Measurements from ENCODE around the gene COMMD4. TPM values are rescaled to one million over a fixed set of nuclear protein-coding genes. Genes with fewer than 3 reads are reported as not detected.

The COMMD4 gene
- total and polyA plus RNA-seq, 2 of the 8 experiments (the other 6 are each of a cell fraction or from before 2014, with no cell fraction given), result 131 to 236 TPM

GRCh38 chr15:75366163-75366562, 30.3 kb downstream of the COMMD4 start:
- Histone ChIP-seq H3K23ac (ENCODE audit: insufficient read length) (no peak overlapping the region), H2BK15ac (ENCODE audit: low read length) (no peak overlapping the region), H3K14ac (ENCODE audit: insufficient read length) (no peak overlapping the region), H3K79me1 (ENCODE audit: low read depth, low read length) (no peaks in the 10 kb centered on the region), H2BK12ac (ENCODE audit: low read depth, low read length) (no peak overlapping the region), H3K23me2 (ENCODE audit: low read depth, low read length) (peaks cover 4% of the 10 kb centered on the region), H4K20me1 (replicated peaks in 1 of 2; ENCODE audit: control insufficient read depth in 1 of 2, insufficient read depth in 2 of 2, low read length in 2 of 2) (peaks cover 0 to 5% of the 10 kb centered on the region in 2 experiments), H3K36me3 (ENCODE audit: control insufficient read depth in 2 of 4, insufficient read depth in 4 of 4, low read length in 3 of 4) (peaks cover 0 to 16% (median 6%) of the 10 kb centered on the region in 4 experiments; a peak in 6 of 8 replicates), H3K79me2 (ENCODE audit: control insufficient read depth in 1 of 2, insufficient read depth in 2 of 2, low read length in 2 of 2) (no peaks in the 10 kb centered on the region), H3K56ac (replicated peaks; ENCODE audit: insufficient read length, low read depth, low read length) (no peak overlapping the region), H3K4me1 (replicated peaks in 1 of 4; ENCODE audit: control insufficient read depth in 3 of 4, insufficient read depth in 4 of 4, low read length in 3 of 4) (peaks cover 0 to 4% (median 1%) of the 10 kb centered on the region in 4 experiments; a peak in 4 of 7 replicates), H2AFZ (ENCODE audit: low read length) (no peak overlapping the region), H3K4me2 (ENCODE audit: insufficient read depth in 1 of 2, low read depth in 2 of 2, low read length in 2 of 2) (no peak overlapping the region), H3K27ac (ENCODE audit: low read depth, low read length) (no peak overlapping the region), H3K9me3 (ENCODE audit: insufficient read depth in 2 of 2, low read depth in 1 of 2, low read length in 1 of 2) (no peaks in the 10 kb centered on the region), H2BK20ac (ENCODE audit: low read length) (no peak overlapping the region), H3K9ac (replicated peaks in 1 of 4; ENCODE audit: extremely low read depth in 1 of 4, low read depth in 3 of 4, low read length in 3 of 4) (no peak overlapping the region), H3K18ac (ENCODE audit: extremely low read depth, low read length) (no peak overlapping the region), H2BK120ac (replicated peaks; ENCODE audit: low read depth, low read length) (no peak overlapping the region), H3K27me3 (replicated peaks in 1 of 4; ENCODE audit: control insufficient read depth in 3 of 4, extremely low read depth in 1 of 4, insufficient read depth in 3 of 4, low read length in 3 of 4) (no peaks in the 10 kb centered on the region), H4K8ac (ENCODE audit: extremely low read depth, insufficient read depth, low read length) (no peak overlapping the region), H4K5ac (ENCODE audit: insufficient read length, low read depth, low read length) (no peak overlapping the region), H4K91ac (replicated peaks; ENCODE audit: insufficient read length, low read length) (no peak overlapping the region), H3K4ac (replicated peaks; ENCODE audit: insufficient read length, low read depth, low read length) (no peak overlapping the region), H3K4me3 (ENCODE audit: extremely low read depth in 1 of 4, insufficient read depth in 2 of 4, low read depth in 3 of 4, low read length in 4 of 4) (no peak overlapping the region), H2AK5ac (ENCODE audit: low read depth, low read length) (no peak overlapping the region), H2BK5ac (ENCODE audit: low read depth, low read length) (no peak overlapping the region)
- TF ChIP-seq JUN (IDR thresholded peaks at IDR 0.05; ENCODE audit: low read depth, low read length) (no peak), HDAC2 (IDR thresholded peaks at IDR 0.05; ENCODE audit: borderline replicate concordance in 1 of 2, low read depth in 2 of 2, low read length in 2 of 2) (no peak)
- FAIRE-seq (no peak), DNase-seq (ENCODE audit: low read depth in 1 of 2, low spot score in 2 of 2) (no peak)
- ChIA-PET CTCF (ENCODE audit: partially characterized antibody) (interaction anchor here (0.7 to 1.0 kb wide), 3 partner anchors 13 to 400 kb away, joined by 3 read pairs; no protein-coding TSS in a partner anchor), POLR2A (ENCODE audit: partially characterized antibody) (interaction anchor here (0.7 to 5.2 kb wide), 5 partner anchors 11 to 370 kb away, joined by 3 to 40 read pairs (median 6); partner anchors contain the start of genes NEIL1, SIN3A and SNX33)
- 91% methylated on average over 3 of the region's 3 CpGs; no CpG with 5 or more reads in 1 of the 2 experiments for WGBS, 2 experiments (ENCODE audit: extremely low coverage in 1 of 2, insufficient coverage in 1 of 2, insufficient read length in 1 of 2, insufficient replicate concordance in 2 of 2, low coverage in 1 of 2, low lambda C conversion rate in 2 of 2, missing lambda C conversion rate in 1 of 2)
